HS-27A (cell line): ENCODE measurements around the gene MYH10.
"Not testable (repeated sequence)": the region's sequence is repeated elsewhere in the genome, so short reads cannot be mapped to it uniquely, and the experiment has no call there.

ENCODE experiments used
- DNase-seq: peaks from one replicate; pipeline ENCODE4 v3.0.0-alpha.2; 2012; ENCODE audit warnings: low read depth, missing footprints

The MYH10 gene

DNA sequence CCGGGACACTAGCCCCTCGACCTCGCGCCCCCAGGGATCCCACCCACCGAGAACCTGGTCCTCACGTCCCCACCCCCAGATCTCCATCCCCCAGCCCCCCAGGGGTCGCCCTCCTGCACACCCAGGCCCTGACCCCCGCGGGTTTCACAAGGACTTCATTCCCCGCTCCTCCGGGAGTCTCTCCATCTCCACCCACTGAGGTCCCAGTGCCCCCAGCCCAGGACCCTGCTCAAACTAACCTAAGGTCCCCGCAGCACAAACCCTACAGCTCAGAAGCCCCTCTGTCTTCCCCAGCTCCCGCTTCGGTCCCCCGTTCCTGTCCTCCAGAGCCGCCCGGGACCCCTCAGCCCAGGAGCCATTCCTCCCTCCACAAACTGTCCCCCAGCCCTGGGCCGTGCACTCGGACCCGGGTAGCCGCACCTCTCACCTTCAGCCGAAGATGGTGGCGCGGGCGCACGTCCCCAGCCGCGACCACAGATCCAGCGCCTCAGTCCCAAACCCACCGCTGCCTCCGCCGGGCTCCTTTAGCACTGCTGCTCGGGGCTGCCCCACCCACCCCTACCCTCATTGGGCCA is at the start of gene MYH10:
Gene MYH10 (minus strand): TSS at position 499 of the 575 bp plus-strand sequence. CDS start 7,479 bp downstream, outside the sequence.
- no peak for DNase-seq

DNA sequence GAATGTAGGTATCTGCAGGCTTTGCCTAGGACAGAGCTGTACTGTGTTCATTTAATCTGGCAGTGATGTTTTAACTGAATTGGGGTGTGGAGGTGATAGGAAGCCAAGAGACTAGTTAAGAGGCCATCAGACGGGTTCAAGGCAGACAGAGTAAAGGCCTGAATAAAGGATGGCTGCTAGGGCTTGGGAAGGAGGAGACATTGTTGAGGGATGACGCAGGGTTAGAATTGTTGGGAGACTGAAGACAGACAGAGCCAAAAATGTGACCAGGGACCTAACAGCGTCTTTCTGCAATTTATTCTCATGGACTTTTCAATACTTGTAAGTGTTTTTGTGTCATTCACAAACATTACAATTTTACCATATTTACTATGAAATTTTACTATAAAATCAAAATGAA is 48.6 kb upstream of the MYH10 start:
- DNase-seq = no peak

DNA sequence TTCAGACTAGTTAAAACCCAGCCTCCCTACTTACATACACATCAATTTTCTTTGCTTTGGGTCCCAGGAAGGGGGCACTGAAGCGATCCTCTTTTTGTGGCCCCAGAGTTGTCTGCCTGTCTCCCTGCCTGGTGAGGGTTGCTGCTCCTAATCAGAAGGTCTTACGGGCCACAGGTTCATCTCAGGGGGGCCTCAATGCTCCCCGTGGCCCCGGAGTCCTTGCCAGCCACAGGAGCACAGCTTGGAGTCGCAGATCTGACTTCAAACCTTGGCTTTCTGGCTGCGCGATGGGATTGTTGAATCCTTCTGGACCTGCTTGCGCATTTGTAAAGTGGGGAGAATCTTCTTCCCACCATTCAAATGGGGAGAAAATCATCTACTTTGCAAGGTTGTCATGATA is 44.8 kb upstream of the MYH10 start:
- no peak for DNase-seq

DNA sequence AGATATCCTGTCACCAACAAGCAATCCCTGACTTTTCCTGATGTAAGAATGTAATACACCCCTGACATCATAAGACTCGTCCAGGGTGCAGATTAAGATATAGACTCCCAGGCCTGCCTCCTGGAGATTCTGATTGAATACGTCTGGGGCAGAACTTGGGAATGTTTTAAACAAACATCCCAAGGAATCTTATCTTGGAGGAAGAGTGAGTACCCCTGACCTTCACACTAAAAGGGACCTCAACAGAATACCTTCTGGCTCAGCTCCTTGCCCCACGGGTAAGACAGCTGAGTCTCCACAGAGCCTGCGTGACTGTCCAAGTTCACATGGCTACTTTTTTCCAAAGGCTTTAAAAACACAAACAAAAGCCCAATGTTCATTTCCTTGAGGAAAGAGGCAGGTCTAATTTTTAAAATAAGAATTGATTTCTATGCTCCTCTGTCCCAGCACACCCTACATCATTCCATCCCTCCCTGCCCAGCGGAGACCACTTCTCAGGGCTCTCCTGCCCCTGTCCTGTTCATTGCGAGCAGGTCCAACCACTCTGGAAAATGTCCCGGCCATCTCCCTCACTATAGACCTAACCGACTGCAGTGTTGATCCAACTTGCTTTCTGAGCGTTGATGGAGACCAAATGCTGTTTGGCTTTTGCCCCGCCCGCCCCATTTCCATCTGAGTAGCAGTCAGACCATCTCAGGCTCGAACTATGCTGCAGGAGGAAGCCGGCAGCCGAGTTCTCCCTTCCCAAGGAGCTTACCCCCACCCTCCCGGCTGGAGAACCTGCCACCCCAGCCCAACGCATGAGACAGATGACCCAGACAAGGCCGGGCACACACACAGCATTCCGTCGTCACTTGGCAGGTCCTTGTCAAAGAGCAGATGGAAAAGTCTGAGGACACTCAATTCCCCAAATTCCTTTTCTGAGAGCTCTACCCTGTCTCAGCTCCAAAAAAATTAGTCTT is 44.1 kb upstream of the MYH10 start:
- DNase-seq = no peak

DNA sequence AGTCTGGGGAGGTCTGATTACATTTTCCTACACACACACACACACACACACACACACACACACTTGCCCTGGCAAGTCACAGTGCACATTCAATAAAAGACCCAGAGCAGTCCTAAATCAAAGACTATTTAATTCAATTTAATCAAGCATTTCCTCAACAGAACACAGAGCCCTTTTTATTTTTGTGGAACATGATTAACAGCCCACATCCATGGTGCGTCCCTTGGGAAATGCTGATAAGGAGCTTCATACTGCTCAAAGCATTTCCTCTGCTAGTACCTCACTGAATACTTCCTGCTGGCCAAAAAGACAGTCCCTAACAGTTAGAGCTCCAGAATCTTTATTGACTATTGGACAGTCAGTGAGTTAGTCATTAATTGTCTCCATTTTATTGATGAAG is 43.1 kb upstream of the MYH10 start:
- DNase-seq = no peak

DNA sequence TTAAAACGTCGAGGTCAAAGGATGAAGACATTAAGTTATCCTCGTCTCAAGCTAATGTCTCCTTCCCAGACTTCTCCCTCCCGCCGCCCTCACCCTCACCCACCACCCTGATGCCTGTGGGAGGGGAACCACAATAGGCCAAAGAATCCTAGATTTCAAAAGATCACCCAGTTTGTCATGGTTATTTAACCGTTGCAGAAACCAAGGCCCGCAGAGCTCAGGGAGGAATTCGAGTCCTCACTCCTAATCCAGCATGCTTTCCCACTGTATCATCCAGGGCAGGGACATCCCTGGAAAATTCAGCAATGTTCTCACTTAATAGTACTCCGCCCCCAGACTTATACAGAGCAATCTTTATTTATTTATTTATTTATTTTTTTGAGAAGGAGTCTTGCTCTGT is 41.8 kb upstream of the MYH10 start:
- DNase-seq = no peak

DNA sequence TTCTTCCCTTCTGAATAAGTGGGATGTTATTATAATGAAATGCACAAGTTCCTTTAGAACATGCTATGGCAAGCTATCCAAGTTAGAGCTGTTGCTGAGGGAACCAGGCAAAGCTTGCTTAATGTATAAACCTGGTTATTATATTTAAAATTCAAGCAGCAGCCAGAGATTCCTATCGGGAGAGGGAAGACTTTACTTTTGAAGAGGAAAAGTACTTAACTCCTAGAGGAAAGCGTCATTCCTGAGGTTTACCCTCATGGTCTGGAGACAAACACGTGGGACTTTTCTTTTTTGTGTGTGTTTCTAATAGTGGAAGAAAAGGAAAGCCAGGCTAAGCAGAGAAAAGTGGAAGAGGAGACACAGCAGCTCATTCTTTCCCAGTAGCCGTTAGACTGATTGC is 39.9 kb upstream of the MYH10 start:
- no peak for DNase-seq

DNA sequence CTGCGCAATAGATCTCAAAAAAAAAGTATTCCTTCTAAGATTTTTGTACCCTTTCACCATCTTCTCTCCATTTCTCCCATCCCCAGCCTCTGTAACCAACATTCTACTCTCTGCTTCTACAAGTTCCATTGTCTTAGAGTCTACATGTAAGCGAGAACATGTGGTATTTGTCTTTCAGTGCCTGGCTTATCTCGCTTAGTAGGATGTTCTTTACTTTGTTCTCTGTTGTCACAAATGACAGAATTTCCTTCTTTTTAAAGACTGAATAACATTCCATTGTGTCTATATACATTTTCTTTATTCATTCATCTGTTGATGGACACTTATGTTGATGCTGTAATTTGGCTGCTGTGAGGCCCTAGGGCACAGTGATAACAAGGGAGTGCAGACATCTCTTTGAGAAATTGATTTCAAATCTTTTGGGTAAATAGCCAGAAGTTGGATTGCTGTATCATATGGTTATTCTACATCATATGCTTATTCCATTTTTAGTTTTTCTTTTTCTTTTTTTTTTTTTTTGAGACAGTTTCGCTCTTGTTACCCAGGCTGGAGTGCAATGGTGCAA is 37.7 kb upstream of the MYH10 start:
- DNase-seq = no peak

DNA sequence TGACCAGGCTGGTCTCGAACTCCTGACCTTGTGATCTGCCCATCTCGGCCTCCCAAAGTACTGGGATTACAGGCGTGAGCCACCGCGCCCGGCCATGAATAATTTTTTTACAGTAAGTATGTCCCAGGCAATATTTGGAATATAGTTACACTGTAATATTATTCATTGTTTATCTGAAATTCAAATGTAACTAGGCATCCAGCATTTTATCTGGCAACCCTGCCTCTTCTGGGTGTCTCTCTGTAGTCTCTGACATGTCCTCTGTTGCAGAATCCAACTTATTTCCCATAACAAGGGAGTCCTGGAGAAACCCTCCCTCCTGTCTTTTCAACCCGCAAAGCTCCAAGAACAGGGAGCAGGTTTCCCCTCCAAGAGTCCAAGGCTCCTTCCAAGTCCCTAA is 36.9 kb upstream of the MYH10 start:
- DNase-seq = no peak

DNA sequence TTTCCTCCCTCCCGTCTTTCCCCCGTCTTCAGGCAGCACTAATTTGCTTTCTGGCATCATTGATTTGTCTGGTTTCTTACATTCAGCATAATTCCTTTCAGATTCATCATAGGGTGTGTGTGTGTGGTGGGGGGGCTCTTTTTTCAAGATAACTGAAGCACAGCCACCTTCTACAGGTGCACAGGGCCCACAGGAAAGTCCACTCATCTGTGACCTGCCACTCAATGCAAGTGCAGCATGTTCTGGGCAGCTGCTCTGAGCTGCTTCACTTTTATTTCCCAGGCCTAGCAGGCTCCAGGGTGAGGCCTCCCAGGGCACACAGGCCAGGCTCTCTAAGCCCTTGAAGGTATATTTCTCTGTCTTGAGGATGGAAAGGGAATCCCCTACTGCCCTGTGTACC is 35.2 kb upstream of the MYH10 start:
- DNase-seq = no peak

DNA sequence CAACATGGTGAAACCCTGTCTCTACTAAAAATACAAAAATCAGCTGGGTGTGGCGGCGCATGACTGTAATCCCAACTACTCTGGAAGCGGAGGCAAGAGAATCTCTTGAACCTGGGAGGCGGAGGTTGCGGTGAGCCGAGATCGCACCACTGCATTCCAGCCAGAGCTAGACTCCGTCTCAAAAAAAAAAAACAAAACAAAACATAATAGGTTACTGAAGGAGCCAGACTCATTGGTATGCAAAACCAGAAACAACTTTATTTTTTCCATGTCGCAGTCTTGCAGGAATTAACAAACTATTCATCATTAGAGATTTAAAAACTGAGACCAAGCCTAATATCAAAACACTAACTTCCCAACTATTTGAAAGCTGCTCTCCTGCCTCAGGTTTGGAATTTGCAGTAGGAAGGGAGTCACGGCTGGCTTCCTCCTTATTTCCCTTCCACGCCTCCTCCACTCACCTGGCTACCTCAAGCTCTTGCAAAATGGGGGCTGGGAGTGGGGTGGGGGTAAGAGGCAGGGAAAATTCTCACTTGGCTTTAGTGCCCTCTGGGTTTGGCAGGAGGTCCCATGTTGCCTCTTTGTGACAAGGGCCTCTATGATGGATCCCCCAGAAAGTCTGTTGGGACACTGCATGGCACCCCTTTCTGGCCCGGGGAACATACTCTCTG is 34.1 kb upstream of the MYH10 start:
- no peak for DNase-seq

DNA sequence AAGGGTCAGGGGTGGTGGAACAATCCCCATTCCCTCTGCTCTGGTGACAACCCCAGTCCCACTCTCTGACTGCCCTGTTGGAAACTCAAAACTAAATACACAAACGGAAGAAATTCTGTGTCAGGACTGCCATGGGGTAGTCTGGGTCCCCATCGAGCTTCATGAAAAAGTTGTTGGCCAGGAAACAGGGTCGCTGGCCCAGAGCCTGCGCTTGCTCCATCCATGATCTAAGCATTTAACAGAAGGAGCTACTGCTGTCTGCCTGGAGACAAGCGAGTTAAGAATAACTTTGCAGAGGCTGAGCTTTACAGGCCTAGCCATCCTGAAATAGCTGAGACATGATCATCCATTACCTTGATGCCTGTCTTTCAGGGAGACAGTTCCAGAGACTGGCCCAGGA is 32.4 kb upstream of the MYH10 start:
- DNase-seq = no peak

DNA sequence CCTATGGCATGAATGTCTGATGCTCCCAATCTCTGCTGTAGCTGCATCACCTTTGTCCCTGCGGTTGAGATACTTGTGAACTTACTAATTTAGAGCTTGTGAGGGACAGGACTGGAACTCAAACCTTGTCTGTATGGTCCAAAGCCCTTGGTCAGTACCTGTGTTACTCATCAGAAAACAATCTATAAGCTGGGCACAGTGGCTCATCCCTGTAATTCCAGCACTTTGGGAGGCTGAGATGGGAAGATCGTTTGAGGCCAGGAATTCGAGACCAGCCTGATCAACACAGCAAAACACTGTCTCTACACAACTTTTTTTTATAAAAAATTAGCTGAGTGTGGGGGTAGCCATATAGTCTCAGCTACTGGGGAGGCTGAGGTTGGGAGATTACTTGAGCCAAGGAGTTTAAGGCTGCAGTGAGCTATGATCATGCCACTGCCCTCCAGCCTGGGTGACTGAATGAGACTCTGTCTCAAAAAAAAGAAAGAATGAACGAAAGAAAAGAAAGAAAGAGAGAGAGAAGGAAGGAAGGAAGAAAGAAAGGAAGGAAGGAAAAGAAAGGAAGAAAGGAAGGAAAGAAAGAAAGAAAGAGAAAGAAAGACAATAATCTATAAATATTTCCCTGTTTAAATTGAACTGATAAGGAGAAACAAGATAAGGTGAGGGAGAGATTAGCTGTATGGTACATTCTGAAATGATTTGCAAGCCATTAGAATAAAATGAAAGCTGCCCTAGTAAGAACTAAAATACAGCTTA is 31.7 kb upstream of the MYH10 start:
- DNase-seq = no peak

DNA sequence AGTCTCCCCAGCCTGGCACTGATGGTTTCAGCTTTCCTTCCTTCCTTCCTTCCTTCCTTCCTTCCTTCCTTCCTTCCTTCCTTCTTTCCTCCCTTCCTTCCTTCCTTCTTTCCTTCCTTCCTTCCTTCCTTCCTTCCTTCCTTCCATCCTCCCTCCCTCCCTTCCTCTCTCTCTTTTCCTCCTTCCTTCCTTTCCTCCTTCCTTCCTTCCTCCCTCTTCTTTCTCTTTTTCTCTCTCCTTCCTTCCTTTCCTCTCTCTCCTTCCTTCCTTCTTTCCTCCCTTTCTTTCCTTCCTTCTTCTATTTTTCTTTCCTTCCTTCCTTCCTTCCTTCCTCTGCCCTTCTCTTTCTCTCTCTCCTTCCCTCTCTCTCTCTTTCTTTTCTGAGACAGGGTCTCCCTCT is 30.2 kb upstream of the MYH10 start:
- DNase-seq = not testable (repeated sequence)

DNA sequence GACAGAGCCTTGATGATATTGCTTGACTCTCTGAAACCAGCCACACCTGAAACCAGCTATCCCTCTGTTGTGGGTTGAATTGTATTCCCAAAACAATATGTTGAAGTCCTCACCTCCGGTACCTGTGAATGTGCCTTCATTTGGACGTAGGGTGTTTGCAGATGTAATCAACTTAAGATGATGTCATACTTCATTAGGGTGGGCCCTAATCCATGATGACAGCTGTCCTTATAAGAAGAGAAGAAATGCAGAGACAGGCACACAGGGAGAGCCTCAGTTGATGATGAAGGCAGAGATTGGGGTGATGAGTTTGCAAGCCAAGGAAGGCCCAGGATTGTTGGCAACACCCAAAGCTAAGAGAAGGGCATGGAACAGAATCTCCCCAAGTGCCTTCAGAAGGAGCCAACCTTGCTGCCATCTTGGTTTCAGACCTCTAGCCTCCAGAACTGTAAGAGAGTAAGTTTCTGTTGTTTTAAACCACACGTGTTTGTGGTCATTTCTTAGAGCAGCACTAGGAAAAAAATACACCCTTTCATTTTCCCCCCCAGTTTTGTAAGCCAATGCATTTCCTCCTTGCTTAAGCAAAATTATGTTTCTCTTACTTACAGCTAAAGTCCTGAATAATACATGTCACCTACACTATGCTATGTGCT is 29.4 kb upstream of the MYH10 start:
- no peak for DNase-seq

DNA sequence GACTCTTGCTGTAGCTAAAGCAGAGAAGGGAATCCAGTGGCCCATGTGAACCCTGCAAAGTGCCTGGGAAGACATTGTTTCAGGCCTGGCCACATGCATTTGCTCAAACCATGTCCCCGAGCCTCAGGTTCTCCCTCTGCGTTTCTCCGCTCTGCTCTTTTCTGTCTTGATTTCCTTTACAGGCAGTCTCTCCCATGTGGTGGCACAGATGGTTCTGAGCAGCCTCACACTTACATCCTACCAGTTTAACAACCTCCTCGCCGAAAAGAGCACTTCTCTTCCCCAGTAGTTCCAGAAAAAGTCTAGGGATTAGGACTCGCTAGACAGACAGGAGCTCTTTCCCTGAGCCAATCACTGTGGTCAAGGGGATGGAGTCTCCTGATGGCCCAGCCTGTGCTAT is 28.3 kb upstream of the MYH10 start:
- no peak for DNase-seq

DNA sequence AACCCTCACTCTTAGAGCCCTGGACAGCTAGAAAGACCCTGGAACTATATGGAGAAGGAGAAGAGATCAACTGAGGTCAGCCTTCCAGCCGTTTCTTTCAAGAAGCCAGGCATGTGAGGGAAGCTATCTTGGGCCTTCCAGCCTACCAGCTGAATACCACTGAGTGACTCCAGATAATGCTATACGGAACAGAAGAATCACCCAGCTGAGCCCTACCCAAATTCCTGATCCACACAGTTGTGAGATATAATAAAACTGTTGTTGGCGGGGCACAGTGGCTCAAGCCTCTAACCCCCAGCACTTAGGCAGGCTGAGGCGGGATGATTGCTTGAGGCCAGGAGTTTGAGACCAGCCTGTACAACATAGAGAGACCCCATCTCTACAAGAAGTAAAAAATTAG is 26.2 kb upstream of the MYH10 start:
- DNase-seq = no peak

DNA sequence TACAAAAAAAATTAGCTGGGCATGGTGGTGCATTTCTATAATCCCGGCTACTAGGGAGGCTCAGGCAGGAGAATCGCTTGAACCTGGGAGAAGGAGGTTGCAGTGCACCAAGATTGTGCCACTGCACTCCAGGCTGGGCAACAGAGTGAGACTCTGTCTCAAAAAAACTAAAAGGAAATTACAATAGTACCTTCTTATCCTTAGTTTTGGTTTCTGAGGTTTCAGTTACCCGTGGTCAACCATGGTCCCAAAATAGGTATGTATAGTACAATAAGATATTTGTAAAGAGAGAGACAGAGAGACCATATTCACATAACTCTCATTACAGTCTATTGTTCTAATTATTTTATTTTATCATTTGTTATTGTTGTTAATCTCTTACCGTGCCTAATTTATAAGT is 24.3 kb upstream of the MYH10 start:
- DNase-seq = no peak

DNA sequence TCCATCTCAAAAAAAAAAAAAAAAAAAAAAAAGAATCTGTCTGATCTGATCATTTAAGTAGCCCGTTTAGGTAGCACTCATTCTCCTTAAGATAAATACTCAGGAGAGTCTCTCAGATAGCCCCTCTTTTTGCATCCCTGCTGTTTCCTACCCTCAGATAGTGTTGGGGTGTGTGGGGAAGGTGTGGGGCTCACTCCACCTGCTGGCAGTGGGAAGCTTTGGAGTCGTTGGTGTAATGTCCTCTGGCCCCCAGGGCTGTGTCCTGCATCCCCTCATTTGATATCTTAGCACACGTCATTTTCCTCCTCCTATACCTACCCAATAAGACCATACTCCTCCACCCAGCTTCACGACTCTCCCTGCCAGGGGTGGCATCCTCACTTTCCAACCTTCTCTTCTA is 20.5 kb upstream of the MYH10 start:
- no peak for DNase-seq

DNA sequence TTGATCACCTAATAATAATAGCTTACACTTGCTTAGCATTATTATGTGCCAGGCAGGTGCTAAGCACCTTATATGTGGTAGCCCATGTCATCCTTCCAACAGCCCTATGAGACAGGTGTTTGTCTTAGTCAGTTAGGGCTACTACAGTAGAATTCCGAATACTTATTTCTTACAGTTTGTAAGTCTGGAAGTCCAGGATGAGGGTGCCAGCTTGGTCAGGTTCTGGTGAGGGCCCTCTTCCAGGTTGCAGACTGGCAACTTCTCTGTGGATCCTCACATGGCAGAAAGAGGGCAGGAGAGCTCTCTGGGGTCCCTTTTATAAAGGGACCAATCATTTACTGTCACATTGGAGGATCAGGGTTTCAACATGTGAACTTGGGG is 19.6 kb upstream of the MYH10 start:
- no peak for DNase-seq
